Right renal cortex interstitium (tissue), 3 donors: ENCODE results near the gene ENPP1. TPM values are rescaled to one million over a fixed set of nuclear protein-coding genes. Genes with fewer than 3 reads are reported as not detected.

Experiments
- polyA plus RNA-seq, 3 donors: library from polyadenylated mRNA; unstranded; fragments of 120-200 nt; gene quantifications; one replicate each; pipeline ENCODE4 v1.2.1, GENCODE V29; 2013; ENCODE audit not compliant: insufficient read length in 3 of 3

The ENPP1 gene
- polyA plus RNA-seq, 3 donors, result 17.8 to 20.2 (median 18.0) TPM

Other genes starting within 250 kb of the ENPP1 start
- gene ARG1, start 234.8 kb upstream of the ENPP1 start, polyA plus RNA-seq, result under 1 TPM; 0.43 to 0.65 (median 0.44) TPM
- 10 to 100 TPM; 50.0 to 52.3 (median 50.7) TPM for gene MED23, start 179.8 kb upstream of the ENPP1 start, polyA plus RNA-seq
- gene ENPP3, start 170.7 kb upstream of the ENPP1 start, polyA plus RNA-seq, result 10 to 100 TPM in 1 of 3 donors, 1 to 10 TPM in 2; 7.9 to 12.7 (median 8.4) TPM
- not detected for gene OR2A4, start 106.6 kb upstream of the ENPP1 start, polyA plus RNA-seq
- gene CTAGE9, start 97.0 kb upstream of the ENPP1 start, polyA plus RNA-seq, result not detected
- gene CCN2, start 143.4 kb downstream of the ENPP1 start, polyA plus RNA-seq, result 100 to 1,000 TPM; 233 to 313 (median 254) TPM